Occipital lobe (tissue), 2 donors: ENCODE measurements around the gene SPOUT1. TPM values are rescaled to one million over a fixed set of nuclear protein-coding genes. Genes with fewer than 3 reads are reported as not detected.
"Not testable (repeated sequence)": the region's sequence is repeated elsewhere in the genome, so short reads cannot be mapped to it uniquely, and the experiment has no call there.

ENCODE experiments used
- DNase-seq: peaks from one replicate; lab custom pipeline; 2025; lab: John Stamatoyannopoulos, UW
- total RNA-seq: library from RNA; depleted of rRNA; stranded (reverse); fragments of >200 nt; gene quantifications from one replicate; pipeline ENCODE4 v1.2.3, GENCODE V29; 2014

SPOUT1 gene
- total RNA-seq, 1 donor from 2014 or later = 14.2 TPM

DNA sequence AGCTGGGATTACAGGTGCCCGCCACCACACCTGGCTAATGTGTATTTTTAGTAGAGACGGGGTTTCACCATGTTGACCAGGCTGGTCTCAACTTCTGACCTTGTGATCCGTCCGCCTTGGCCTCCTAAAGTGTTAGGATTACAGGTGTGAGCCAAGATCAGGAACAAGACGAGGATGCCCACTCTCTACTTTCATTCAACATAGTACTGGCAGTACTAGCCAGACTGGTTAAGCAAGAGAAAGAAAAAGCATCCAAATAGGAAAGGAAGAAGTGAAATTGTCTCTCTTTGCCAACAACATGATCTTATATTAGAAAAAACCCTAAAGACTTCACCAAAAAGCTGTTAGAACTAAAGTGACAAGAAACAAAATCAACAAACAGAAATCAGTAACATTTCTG is 18.7 kb downstream of the SPOUT1 start:
- DNase-seq = no peak

- DNase-seq = no peak
These were observed 19.8 kb downstream of the SPOUT1 start for GRCh38 chr9:128809831-128810230.

- DNase-seq = no peak
These were observed 20.5 kb downstream of the SPOUT1 start for GRCh38 chr9:128809036-128809599.

DNA sequence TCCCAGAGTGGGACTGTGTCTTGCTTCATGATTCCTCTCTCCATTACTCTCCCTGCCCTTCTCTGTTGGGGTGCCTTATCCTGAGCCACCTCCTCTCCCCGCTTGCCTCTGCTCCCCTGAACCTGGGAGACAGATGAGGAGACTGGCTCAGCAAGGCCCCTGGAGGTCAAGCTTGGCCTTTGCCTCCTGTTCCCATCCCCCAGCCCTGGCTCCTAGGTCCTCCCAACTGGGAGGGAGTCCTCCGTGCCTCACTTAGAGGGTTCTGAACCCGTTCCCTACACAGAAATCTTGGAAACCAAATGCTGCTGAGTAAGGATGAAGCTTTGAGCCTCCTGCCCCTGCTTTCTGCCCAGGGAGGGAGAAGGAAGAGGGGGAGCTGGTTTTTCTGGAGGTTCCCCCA is 21.1 kb downstream of the SPOUT1 start:
- DNase-seq = no peak

DNA sequence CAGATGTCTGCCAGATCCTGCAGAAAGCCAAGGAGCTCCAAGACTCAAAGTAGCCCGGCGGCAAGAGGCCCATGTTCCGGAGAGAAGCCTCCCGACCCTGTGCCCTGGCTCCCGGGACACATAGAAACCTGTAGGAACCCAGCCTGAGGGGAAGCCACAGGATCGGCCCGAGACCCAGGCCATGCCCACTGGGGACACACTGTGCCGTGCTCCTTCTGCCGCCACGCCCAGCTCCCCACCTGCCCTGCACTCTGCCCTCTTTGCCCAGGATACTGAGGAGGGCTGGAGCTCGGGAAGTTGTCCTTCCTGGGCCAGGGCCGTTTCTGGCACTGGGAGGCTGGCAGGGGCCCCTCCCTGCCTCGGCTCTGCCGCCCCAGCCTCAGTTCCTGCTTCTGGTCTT is 21.8 kb downstream of the SPOUT1 start:
- DNase-seq = no peak

GRCh38 chr9:128805661-128806060 is 23.9 kb downstream of the SPOUT1 start:
- peak; percentile 16 for DNase-seq

GRCh38 chr9:128802482-128802881 is 27.1 kb downstream of the SPOUT1 start:
- no peak for DNase-seq

- no peak for DNase-seq
These were observed 29.5 kb downstream of the SPOUT1 start for GRCh38 chr9:128800061-128800460.

- DNase-seq = no peak
These were observed 30.7 kb downstream of the SPOUT1 start for GRCh38 chr9:128798896-128799295.

DNA sequence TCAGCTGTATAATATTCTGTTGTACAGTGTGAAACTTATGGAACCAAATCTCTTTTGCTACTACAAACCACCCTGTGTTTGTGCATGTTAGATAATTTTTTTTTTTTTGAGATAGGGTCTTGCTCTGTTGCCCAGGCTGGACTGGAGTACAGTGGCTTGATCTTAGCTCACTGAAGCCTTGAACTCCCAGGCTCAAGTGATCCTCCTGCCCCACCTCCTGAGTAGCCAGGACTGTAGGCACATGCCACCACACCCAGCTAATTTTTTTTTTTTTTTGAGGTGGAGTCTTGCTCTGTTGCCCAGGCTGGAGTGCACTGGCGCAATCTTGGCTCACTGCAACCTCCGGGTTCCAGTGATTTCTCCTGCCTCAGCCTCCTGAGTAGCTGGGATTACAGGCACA is 34.6 kb downstream of the SPOUT1 start:
- not testable (repeated sequence) for DNase-seq

GRCh38 chr9:128792978-128793686 is 36.5 kb downstream of the SPOUT1 start:
- DNase-seq = no peak

- DNase-seq = no peak
These were observed 37.5 kb downstream of the SPOUT1 start for GRCh38 chr9:128792134-128792533.

GRCh38 chr9:128790536-128790935 is 39.1 kb downstream of the SPOUT1 start:
- no peak for DNase-seq

DNA sequence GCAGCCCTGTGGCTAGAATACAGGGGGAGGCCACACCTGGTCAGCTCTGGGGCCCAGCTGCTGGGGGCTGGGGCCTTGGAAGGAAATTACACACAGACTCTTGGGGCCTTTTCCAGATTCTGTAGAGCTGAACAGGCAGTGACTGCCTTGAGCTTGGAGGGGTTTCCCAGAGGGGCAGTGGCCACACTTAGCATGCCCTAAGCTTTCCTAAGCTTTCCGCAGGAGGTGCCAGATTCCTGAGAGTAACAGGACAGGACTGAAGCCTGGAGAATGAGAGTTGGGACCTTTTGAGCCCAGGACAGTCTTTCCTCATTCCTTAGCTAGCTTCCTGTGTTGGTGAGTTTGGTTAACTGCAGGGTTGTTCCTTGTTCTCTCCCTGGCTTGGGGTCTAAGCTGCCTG is 41.1 kb downstream of the SPOUT1 start:
- no peak for DNase-seq

DNA sequence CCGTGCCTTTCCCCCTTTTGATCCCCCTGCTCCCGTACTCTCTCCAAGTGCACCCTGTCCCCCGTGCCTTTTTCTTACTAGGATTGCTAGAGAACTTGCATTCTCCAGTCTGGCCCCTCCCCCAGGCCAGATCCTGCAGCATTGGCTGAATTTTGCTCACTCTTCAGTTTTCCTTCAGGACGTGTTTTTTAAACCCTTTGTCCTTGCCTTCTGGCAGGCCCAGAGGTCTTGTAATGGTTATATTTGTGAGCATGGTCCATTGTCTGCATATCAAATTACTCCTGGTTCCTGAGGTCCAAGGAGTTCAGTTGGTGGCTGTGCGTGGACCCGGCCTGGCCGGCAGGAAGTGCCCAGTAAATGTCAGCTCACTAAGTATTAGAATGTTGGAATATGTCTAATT is 41.9 kb downstream of the SPOUT1 start:
- no peak for DNase-seq

DNA sequence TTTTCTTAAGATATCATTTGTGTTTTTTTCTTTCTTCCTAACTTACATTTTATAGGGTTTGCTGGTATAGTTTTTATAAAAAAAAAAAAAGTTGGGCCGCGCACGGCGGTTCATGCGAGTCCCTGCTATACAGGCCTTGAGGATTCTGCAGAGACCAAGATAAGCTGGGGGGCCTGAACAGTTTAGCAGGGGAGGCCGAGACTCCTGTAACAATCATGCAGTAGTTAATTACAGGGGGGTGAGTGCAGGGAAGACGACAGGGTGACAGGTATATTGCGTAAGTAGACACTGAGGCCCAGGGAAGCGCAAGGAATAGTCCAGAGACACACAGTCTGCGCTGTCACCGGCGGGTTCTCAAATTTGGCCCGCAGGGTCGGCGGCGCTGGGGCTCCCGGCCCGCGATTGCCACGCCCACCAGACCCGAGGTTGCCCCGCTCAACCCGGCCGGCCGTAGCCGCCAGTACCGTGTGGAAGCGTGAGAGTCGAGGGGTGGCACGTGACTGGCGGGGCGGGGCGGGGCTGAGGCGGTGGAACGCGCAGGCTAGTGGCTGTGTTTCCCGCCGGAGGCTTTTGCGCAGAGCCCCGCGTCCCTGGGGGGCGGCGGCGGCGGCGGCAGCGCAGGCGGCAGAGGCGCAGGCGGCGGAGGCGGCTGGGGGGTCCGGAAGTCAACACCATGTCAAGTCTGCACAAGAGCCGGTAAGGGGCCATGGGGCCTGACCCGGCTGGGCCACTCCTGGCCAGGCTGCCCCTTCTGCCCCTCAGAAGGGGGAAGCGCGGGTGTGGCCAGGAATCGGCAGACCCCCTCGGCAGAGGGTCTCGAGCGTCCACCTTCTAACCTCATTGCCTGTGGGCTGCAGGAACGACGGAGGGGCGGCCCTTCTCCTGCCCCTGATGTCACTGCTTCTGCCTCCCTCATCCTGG is 42.7 kb downstream of the SPOUT1 start, which contains the start of gene TBC1D13:
Gene TBC1D13, plus strand, starts transcription at position 573 of the 921 bp plus-strand sequence. Its CDS starts 101 bp downstream, at position 674.
- DNase-seq = peak; percentile 74

- no peak for DNase-seq
These were observed 44.2 kb downstream of the SPOUT1 start for GRCh38 chr9:128785427-128785826.

GRCh38 chr9:128782669-128783068 is 46.9 kb downstream of the SPOUT1 start:
- no peak for DNase-seq

DNA sequence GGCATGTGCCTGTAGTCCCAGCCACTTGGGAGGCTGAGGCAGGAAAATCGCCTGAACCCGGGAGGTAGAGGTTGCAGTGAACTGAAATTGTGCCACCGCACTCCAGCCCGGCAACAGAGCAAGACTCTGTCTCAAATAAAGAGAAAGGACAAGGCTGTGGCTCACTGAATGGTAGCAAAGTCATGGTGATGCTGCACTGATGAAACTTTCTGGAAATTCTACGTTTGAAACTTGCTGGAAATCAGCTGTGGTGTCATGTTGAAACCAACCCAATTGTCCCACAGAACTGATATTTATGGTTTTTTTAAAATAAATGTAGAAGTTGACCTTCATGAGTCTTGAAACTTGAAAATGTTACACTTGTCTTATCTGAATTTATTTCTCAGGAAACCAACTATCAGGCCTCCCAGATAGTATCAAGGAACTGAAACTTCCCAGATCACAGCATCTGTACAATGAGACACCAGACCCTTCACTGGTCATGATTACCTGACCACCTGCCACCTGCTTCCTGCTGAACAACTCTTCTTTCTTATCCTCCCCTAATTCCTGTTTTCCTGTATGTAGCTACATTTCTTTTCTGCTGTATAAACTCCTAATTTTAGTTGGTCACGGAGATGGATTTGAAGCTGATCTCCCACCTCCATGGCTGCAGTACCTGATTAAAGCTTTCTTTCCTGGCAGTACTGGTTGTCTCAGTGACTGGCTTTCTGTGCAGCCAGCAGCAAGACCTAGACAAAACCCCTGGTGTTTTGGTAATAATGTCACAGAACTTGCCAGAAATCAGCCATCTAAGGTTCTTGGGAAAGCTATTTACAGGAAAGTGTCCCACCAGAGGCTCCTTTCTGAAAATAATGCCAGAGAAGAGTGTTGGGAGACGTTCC is 48.2 kb downstream of the SPOUT1 start:
- no peak for DNase-seq

- not testable (repeated sequence) for DNase-seq
These were observed 49.5 kb downstream of the SPOUT1 start for GRCh38 chr9:128780093-128780492.

DNA sequence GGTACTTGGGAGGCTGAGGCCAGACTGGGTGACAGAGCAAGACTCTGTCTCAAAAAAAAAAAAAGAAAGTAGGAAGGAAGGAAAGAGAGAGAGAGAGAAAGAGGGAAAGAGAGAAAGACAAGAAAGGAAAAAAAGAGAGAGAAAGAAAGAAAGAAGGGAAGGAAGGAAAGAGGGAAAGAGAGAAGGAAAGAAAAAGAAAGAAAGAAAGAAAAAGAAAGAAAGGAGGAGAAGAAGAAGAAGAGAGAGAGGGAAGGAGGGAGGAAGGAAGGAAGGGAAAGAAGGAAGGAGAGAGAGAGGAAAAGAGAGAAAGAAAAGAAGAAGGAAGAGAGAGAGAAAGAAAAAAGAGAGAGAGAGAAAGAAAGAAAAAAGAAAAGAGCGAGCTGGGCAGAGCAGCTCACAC is 54.8 kb downstream of the SPOUT1 start:
- DNase-seq = no peak
